NCI-H526 treated with DMSO at 0.1 percent for 48 hours (cell line): ENCODE results near the gene SIK2.

Source experiments
- DNase-seq: peaks from one replicate; lab custom pipeline; 2025; lab: John Stamatoyannopoulos, UW

SIK2 gene

DNA sequence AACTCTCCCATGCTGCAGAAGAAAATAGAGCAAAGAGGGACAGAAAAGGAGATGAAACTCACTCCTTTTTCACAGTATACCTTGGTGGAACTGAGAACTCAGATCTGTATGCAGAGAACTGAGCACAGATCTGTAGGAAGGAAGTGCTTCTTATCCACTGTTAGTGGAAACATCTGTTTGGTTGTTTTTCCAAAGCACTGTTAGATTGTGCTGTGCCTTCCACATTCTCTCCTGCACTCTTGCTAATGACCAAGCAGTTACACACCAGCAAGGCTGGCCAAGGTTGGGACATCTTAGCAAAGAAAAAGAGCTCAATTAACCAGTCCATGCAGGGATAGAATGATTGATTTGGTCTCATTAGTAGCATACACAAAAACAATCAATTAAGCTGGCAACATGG lies 20.1 kb upstream of the SIK2 start:
- DNase-seq: no peak

- DNase-seq: no peak
Observed at GRCh38 chr11:111582881-111583280, 19.4 kb upstream of the SIK2 start.

GRCh38 chr11:111585371-111585770 lies 16.9 kb upstream of the SIK2 start:
- DNase-seq: no peak

GRCh38 chr11:111586388-111586831 lies 15.8 kb upstream of the SIK2 start:
- DNase-seq: peak; percentile 78

DNA sequence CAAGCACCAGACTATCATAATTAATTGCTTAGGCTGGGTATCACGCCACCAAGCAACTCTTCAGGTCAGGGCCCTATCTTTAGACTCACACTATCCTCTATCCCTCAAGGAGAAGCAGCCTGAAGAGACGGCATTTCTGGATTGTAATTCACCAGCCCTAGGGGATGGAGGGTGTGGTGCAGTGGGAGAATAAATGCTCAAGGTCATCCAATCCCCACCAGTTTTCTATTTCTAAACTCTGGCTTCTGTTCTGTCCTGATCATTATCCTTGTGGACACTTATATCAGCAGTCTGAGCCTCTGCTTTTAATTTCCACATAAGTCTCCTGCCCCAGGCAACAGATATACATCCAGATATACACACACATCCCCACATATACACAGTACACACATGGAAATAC lies 13.1 kb upstream of the SIK2 start:
- no peak for DNase-seq

DNA sequence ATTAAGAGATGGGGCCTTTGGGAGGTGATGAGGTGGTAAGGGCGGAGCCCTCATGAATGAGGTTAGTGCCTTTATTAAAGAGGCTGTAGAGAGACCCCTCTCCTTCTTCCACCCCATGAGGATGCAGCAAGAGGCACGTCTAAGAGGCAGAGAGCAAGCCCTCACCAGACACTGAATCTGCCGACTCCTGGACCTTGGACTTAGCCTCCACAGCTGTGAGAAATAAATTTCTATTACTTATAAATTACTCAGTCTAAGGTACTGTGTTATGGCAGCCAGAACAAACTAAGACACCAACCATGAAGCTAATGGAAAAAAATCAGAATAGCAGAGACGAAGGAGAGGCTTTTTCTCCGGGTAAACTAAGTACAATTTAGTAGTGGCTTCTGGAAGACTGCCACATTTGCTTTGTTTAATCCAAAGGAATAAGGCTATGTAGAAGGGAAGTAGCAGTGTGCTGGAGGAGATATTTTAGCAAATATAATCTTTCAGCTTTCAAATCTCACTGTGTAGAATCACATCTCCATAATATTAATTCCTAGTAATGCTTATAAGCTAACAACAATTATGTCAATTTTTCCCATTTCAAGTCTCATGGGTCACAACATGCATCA lies 12.3 kb upstream of the SIK2 start:
- DNase-seq: no peak

DNA sequence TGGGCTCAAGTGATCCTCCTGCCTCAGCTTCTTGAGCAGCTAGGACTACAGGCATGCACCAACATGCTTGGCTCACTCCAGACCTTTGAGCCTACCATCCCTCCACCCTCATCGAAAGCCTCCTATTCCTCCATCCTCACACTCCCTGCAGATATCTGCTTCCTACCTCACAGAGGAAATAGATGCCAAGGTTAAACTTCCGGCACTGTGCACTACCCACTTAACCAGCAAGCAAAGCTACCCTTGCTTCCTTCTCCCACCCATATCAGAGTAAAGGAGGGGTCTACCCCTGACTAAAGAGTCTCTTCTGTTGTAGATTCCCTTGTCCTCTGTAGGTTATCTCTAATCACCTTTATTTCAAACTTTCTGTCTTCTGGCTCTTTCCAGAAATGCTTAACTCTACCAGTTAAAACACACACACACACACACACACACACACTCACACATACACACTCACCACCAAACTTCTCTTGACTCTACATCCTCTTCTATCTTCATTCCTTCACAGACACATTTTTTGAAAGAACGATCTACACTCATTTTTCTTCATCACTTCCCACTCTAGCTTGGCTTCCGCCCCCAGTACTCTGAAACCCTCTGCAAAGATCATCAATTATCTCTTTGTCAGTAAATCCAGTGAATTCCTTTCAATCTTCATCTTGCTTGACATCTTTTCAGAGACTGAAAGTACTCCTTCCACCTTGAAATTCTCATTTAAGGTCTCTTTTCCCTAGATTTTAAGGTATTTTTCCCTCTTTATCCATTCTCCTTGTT lies 10.9 kb upstream of the SIK2 start:
- DNase-seq: no peak

- no peak for DNase-seq
Observed at GRCh38 chr11:111592491-111592890, 9.8 kb upstream of the SIK2 start.

GRCh38 chr11:111596319-111596718 lies 5.9 kb upstream of the SIK2 start:
- DNase-seq: no peak

- DNase-seq: no peak
Observed at GRCh38 chr11:111598148-111598547, 4.1 kb upstream of the SIK2 start.

GRCh38 chr11:111598559-111598958 lies 3.7 kb upstream of the SIK2 start:
- no peak for DNase-seq

DNA sequence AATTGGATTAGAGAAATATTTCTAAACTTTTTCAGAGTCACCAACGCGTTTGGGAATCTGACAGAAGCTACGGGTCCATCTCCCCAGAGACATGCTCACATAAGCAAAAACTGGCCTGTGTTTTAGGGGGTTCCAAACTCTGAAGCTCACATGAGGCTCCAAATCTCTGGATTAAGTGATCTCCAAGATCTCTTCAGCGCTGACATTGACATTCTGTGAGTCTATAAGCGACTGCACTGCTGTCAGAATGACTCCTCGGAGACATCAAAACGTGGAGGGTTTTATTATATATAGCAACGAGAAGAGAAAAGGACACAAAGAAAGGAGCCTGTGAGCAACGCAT lies 642 bp upstream of the SIK2 start:
- no peak for DNase-seq

GRCh38 chr11:111602865-111603610 lies 789 bp downstream of the SIK2 start:
- DNase-seq: peak; percentile 67

DNA sequence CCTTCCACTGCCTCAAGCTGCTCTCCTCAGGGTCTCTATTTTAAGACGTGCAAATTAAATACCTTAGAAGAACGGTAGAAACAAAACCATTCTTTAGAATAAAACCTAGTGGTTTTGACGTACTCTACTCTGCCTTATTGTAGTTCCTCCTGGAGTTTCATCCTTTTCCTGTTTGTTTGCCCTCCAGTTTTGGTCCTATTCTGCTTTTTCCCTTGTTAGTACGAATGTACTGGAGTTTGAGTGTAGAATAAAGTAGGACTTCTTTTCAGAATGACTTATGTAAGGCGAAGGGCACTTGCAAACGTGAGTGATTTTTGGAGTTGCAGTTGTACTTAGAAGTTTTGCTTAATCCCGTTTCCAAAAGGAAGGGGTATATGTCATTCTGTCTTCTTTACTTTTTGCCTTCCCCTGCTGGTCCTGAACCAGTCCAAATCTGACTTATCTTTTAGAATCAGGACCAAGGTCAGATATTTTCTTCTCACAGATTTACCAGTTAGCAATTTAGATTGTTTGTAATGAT lies 1.4 kb downstream of the SIK2 start:
- DNase-seq: no peak

- DNase-seq: peak; percentile 80
Observed at GRCh38 chr11:111604392-111605009, 2.3 kb downstream of the SIK2 start.

DNA sequence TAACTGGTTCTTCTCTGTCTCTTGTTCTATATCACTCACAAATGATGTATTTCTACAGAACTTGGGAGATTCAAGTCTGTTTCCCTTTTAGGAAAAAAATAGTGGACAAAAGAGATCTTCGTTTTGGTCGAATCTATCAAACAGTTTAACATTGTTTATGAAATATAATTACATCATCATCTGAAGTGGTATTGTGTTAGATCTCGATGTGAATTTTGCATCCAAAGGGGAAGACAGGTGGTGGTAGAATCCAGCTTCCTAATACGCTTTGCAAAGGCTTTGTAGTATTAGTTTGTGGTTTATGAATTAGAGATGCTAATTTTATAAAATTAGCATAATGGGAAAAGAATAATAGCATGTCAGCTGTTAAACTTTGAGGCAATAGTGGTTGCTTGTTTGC lies 3.4 kb downstream of the SIK2 start:
- DNase-seq: peak; percentile 52

DNA sequence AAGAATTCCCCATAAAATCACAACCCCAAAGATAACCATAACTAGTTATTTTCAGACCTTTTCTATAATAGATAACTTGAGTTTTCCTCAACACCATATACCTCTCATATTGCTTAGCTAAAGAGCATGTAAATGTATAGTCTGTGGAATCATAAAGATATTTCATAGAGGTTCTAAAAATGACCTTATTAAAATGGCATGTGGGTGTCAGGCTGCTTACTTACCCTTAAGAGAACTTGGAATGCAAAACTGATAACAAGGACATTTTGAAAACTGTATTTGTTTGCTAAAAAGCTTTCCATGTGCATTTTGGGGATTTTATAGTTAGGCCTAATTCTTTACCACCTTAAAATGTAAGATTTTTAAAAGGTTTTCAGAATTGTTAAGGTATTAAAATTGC lies 4.7 kb downstream of the SIK2 start:
- no peak for DNase-seq

GRCh38 chr11:111607751-111608150 lies 5.5 kb downstream of the SIK2 start:
- no peak for DNase-seq

GRCh38 chr11:111612224-111612623 lies 10.0 kb downstream of the SIK2 start:
- DNase-seq: no peak

DNA sequence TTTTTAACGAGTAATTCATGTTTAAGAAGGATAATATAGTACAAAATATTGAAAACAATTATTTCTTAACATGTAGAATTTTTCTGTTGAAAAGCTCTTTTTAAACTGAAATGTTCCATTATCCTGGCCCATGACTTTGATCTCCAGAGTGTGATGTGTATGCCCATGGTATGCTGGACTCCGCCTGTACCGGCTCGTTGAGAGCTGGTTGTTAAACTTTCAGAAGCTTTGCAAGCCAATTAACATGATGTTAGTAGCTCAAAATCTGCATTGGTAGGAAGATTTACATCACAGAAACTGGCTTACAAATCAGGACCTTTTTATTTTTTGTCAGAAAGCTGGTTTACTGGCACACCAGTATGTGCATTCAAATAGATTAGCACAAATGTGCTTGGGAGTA lies 15.0 kb downstream of the SIK2 start:
- DNase-seq: no peak

GRCh38 chr11:111620518-111620917 lies 18.3 kb downstream of the SIK2 start:
- DNase-seq: no peak

DNA sequence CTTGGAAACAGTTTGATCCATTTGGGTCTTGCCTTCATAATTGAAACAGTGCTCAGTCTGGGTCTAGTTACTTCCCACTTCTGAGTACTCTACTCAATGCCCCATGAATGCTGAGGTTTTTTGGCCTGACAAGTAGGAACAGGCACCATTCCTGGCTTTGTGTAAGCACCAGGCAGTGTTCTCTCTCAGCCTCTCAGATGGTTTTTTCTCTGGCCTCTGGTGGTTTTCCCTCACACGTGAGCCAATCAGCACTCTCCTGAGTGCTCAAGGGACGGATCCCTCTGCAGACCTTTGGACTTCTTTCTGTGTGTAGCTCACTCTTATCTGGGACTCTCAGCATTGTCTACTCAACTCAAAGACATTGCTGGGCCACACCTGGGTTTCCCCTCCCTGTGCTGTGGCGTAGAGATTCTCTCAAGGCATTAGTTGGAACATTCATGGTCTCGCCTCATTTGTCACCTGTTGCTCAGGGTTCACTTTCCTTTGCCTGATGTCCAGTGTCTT lies 21.3 kb downstream of the SIK2 start:
- DNase-seq: no peak
